ENCODE data around the gene PPP2R2C.

DNA sequence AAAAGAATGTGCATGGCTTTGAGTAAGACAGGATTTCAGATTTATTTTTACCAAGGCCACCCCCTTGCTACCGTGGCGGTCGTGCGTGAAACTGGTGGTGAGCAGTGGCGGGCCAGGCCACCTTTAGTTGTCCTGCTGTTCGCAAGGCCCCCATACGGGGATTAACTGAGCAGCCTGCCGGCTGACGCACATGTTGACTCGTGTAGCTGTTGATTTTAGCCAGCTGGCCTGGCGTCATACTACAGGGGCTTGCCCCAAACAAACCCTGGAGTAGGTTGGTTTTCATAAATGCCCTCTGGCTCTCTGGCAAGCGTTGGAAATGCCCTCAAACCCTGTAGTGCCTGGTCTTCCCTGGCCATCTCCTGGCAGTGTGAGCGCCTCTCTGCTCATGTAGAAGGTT is 174.4 kb downstream of the PPP2R2C start:
- TF ChIP-seq, protein P1, sequence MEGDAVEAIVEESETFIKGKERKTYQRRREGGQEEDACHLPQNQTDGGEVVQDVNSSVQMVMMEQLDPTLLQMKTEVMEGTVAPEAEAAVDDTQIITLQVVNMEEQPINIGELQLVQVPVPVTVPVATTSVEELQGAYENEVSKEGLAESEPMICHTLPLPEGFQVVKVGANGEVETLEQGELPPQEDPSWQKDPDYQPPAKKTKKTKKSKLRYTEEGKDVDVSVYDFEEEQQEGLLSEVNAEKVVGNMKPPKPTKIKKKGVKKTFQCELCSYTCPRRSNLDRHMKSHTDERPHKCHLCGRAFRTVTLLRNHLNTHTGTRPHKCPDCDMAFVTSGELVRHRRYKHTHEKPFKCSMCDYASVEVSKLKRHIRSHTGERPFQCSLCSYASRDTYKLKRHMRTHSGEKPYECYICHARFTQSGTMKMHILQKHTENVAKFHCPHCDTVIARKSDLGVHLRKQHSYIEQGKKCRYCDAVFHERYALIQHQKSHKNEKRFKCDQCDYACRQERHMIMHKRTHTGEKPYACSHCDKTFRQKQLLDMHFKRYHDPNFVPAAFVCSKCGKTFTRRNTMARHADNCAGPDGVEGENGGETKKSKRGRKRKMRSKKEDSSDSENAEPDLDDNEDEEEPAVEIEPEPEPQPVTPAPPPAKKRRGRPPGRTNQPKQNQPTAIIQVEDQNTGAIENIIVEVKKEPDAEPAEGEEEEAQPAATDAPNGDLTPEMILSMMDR (conservative IDR thresholded peaks at IDR 0.05; ENCODE audit: low read length): no peak
- no peak for TF ChIP-seq EZH2phosphoT487 (IDR thresholded peaks at IDR 0.05; ENCODE audit: borderline replicate concordance)
